SK-N-SH treated with all-trans-retinoic acid at 6 μM for 48 hours (cell line): ENCODE data around the gene DRC7.

ENCODE experiments used
- ATAC-seq: fragments of 200-7000 bp; cut with Tn5 transposase; 3 replicates; pipeline ENCODE4 v1.9.1; 2020; ENCODE audit warnings: mild to moderate bottlenecking, moderate library complexity
- BACH2 ChIP-seq: fragments of 250-450 bp; sonication (Bioruptor Pico); IDR thresholded peaks from 2 replicates; pipeline ENCODE4 v1.9.0; 2021; ENCODE audit warnings: mild to moderate bottlenecking, borderline replicate concordance
- CREB5 ChIP-seq: fragments of 250-450 bp; sonication (Bioruptor Pico); IDR thresholded peaks from 2 replicates; pipeline ENCODE4 v1.5.1; 2020; ENCODE audit warnings: low read depth, mild to moderate bottlenecking, moderate library complexity
- ESRRG ChIP-seq: fragments of 250-450 bp; sonication (Bioruptor Pico); IDR thresholded peaks from 2 replicates; pipeline ENCODE4 v1.6.1; 2021; ENCODE audit warnings: mild to moderate bottlenecking
- GLIS3 ChIP-seq: fragments of 250-450 bp; sonication (Bioruptor Pico); IDR thresholded peaks from 2 replicates; pipeline ENCODE4 v1.5.0; 2020; ENCODE audit warnings: mild to moderate bottlenecking, moderate library complexity
- OSR1 ChIP-seq: fragments of 250-450 bp; sonication (Bioruptor Pico); IDR thresholded peaks from 2 replicates; pipeline ENCODE4 v1.8.0; 2022; ENCODE audit warnings: moderate library complexity, mild to moderate bottlenecking, inconsistent platforms
- PATZ1 ChIP-seq: fragments of 250-450 bp; sonication (Bioruptor Pico); IDR thresholded peaks from 2 replicates; pipeline ENCODE4 v1.8.0; 2020; ENCODE audit warnings: mild to moderate bottlenecking, moderate library complexity, borderline replicate concordance
- POU6F1 ChIP-seq: fragments of 250-450 bp; sonication (Bioruptor Pico); IDR thresholded peaks from 2 replicates; pipeline ENCODE4 v1.8.0; 2021; ENCODE audit warnings: low read depth, mild to moderate bottlenecking, moderate library complexity, borderline replicate concordance
- PPARA ChIP-seq: fragments of 250-450 bp; sonication (Bioruptor Pico); IDR thresholded peaks from 2 replicates; pipeline ENCODE4 v1.5.0; 2020; ENCODE audit warnings: mild to moderate bottlenecking, borderline replicate concordance
- RARB ChIP-seq: fragments of 250-450 bp; sonication (Bioruptor Pico); IDR thresholded peaks from 2 replicates; pipeline ENCODE4 v1.8.0; 2021; ENCODE audit warnings: mild to moderate bottlenecking, moderate library complexity
- SNAI2 ChIP-seq: fragments of 250-450 bp; sonication (Bioruptor Pico); IDR thresholded peaks from 2 replicates; pipeline ENCODE4 v1.5.0; 2020; ENCODE audit warnings: mild to moderate bottlenecking, moderate library complexity
- TSHZ2 ChIP-seq: fragments of 250-450 bp; sonication (Bioruptor Pico); IDR thresholded peaks from 2 replicates; pipeline ENCODE4 v1.5.0; 2020; ENCODE audit warnings: mild to moderate bottlenecking, moderate library complexity
- ZFP3 ChIP-seq: fragments of 250-450 bp; sonication (Bioruptor Pico); IDR thresholded peaks from 2 replicates; pipeline ENCODE4 v1.5.0; 2020; ENCODE audit warnings: mild to moderate bottlenecking, moderate library complexity
- ZNF565 ChIP-seq: fragments of 450-650 bp; formaldehyde crosslinking; conservative IDR thresholded peaks from 2 replicates; pipeline ENCODE4 v1.5.0; 2020; ENCODE audit warnings: low read depth, mild to moderate bottlenecking, moderate library complexity
- ZNF70 ChIP-seq: fragments of 450-650 bp; formaldehyde crosslinking; IDR thresholded peaks from 2 replicates; pipeline ENCODE4 v1.5.0; 2020; ENCODE audit warnings: mild to moderate bottlenecking, moderate library complexity

DRC7 gene

GRCh38 chr16:57679016-57679415, 15.6 kb upstream of the DRC7 start:
- TF ChIP-seq POU6F1 (CRISPR knock-in tag): no peak
- no peak for TF ChIP-seq GLIS3 (CRISPR knock-in tag)
- TF ChIP-seq CREB5 (CRISPR knock-in tag): no peak
- TF ChIP-seq ESRRG (CRISPR knock-in tag): no peak

GRCh38 chr16:57679767-57680482, 14.7 kb upstream of the DRC7 start:
- no peak for ATAC-seq
- no peak for TF ChIP-seq PPARA (CRISPR knock-in tag)
- TF ChIP-seq ESRRG (CRISPR knock-in tag): no peak
- TF ChIP-seq ZFP3 (CRISPR knock-in tag): no peak
- no peak for TF ChIP-seq BACH2 (CRISPR knock-in tag)
- no peak for TF ChIP-seq RARB
- TF ChIP-seq ZNF565 (CRISPR knock-in tag): no peak
- TF ChIP-seq CREB5 (CRISPR knock-in tag): no peak
- no peak for TF ChIP-seq TSHZ2 (CRISPR knock-in tag)
- no peak for TF ChIP-seq PATZ1

More at GRCh38 chr16:57679016-57679415, 15.6 kb upstream of the DRC7 start:
- ATAC-seq: no peak

GRCh38 chr16:57680842-57681375, 13.7 kb upstream of the DRC7 start:
- no peak for TF ChIP-seq ZNF70 (CRISPR knock-in tag)
- no peak for TF ChIP-seq OSR1 (CRISPR knock-in tag)
- TF ChIP-seq PATZ1: no peak
- TF ChIP-seq POU6F1 (CRISPR knock-in tag): no peak
- no peak for TF ChIP-seq ZFP3 (CRISPR knock-in tag)
- no peak for TF ChIP-seq GLIS3 (CRISPR knock-in tag)
- TF ChIP-seq SNAI2 (CRISPR knock-in tag): no peak
- TF ChIP-seq, all 23 proteins: peak for 0

More at GRCh38 chr16:57680842-57681375, 13.7 kb upstream of the DRC7 start:
- ATAC-seq: no peak
